ENCODE measurements around the gene SLC6A20.

Gene SLC6A20

DNA sequence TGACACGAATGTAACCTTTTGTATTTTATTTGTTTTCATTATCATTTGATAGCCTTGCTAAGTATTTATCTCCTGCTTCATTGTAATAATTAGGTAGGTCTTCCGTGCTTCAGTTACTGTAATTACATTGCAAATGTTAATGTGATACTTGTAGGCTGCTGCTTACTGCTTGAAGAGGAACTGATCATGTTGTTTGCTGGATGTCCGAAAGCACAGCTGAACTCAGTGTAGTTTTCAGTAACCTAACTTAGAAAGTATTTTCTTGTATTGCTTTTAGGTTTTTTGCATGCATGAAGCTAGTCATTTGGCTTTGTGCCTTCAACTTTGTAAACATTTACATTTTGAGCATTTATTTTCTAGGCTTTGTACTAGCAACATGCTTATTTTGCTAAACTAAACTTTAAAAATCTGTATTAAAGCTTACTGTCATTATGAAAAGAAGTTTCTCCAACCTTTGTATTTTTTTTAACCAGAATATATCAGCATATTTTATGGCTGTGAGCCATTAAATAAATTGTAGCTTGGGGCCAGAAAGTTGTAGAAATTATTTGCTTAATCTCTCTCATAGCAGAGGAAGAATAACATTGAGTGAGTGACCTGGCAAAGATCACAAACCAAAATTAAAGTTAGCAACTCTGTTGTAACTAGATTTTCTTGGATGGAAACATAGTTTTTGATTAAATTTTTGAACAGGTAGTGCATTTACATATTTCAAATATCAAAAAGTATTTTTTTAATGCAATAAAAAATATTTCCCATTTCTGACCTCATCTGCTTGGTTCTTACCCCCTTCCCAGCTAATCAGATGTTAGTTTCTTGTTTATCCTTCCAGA is 76.5 kb downstream of the SLC6A20 start:
- no peak for DNase-seq (ENCODE audit: low read depth)

DNA sequence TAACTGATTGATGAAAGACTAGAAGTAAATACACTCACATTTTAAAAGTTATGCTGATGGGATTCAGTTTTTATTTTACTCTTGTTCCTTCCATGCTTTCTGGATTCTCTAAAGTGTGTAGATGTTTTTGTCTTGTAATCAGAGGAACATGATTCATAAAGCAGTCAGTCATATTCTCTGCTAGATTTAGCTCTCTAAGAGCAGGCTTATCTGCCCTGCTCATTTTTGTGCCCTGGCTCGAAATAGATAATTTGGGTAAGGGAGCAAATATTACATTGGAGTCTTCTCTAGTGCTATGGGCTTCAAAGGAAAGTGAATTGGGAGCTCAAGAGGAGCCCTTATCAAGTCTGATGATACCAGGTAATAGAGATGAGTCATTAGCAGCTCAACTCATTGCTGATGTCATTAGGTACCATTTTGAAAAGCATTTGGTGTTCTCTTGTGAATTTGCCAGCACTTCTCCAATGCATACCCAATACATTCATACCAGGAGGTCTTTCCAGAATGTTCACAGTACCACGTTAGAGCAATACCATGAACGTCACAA is 79.5 kb downstream of the SLC6A20 start:
- no peak for DNase-seq (ENCODE audit: low read depth)

GRCh38 chr3:45715945-45716344 is 80.4 kb downstream of the SLC6A20 start:
- no peak for DNase-seq (ENCODE audit: low read depth)

DNA sequence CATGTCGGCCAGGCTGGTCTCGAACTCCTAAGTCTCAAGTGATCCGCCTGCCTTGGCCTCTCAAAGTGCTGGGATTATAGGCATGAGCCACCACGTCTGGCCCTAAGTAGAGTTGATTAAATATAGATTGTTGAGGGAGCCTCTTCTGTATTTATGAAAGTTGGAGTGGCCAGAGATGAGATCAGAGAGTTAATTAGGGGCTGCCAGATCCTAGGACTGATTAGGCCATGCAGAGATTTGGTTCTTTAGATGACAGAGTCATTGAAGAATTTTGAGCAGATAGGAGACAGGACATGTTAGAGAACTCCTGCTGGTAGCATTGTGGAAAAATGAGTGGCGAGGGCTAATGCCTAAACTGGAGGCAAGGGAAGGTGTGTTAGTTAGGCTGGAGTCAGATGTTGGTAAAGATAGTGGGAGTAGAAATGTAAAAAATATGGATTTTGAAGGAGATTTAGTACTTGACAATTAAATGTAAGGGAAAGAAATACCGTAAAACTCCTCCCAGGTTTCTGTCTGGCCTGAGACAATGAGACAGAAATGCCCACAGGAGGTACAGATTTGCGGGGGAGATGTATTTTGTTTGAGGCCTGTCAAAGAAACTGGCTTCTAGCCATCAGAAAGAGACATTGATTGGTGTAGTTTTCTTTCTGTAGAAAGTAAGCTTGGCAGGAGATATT is 83.8 kb downstream of the SLC6A20 start:
- no peak for DNase-seq (ENCODE audit: low read depth)

- no peak for DNase-seq (ENCODE audit: low read depth)
Observed at GRCh38 chr3:45711931-45712330, 84.4 kb downstream of the SLC6A20 start.

DNA sequence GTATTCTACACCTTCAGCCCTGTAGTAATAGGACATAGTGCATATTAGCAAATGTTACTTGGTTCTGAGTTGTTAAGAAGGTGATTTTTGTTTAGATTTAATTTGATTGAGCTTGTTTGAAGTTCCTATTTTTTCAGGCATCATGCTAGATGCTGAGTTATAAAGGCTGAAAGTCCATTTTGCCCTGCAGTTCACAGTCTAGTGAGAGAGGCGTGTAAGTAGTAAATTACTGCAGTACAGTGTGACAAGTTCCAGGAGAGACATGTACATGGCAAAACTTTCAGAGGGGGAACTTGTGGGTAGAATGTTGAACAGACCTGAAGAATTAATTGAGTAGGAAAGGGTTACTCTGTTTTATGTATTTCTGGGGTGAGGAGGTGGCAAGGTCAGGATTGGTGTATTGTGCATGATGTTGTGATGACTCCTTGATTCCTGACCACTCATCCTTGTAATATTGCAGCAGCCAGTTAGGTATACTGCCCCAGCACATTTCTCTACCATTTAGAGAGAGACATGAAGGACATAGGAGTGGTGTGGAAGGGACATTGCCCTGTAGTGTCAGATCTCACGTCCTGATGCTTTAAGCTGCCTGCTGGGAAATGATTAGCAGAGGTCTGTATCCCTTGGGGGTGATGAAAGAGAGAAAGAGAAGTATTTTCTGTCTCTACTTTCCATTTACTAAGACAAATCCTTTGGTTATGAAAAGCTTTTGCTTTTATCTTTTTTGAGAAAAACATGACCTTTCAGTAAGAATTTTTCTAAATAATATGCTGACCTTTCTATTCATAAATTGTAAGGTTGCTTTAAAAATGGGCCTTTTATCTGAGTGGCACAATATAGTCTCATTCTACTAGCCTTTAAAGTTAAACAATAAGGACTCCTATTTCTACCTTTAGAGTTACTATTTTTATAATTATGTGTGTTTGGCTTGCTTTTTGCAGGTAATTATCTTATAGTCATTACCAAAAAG is 90.2 kb downstream of the SLC6A20 start:
- no peak for DNase-seq (ENCODE audit: low read depth)

Measured in activated T-helper 1 cell treated with Interleukin-2 at 50 U/mL for 16 hours (primary cell).